IMR-90 (cell line): ENCODE results near the gene TRAPPC12.

Experiments used
- CEBPB ChIP-seq: IDR thresholded peaks from 2 replicates; pipeline ENCODE4 v1.6.1; 2012; ENCODE audit warnings: low read depth, low read length, improper control_type of control experiment
- CHD1 ChIP-seq: IDR thresholded peaks from 2 replicates; pipeline ENCODE4 v1.6.1; 2012; ENCODE audit warnings: low read depth, low read length, improper control_type of control experiment
- CTCF ChIP-seq: conservative IDR thresholded peaks from 2 replicates; pipeline ENCODE4 v1.5.1; 2012; ENCODE audit warnings: mild to moderate bottlenecking, low read depth, low read length, improper control_type of control experiment
- MAFK ChIP-seq: IDR thresholded peaks from 2 replicates; pipeline ENCODE4 v1.6.1; 2012; ENCODE audit warnings: low read depth, low read length, improper control_type of control experiment
- MAZ ChIP-seq: IDR thresholded peaks from 2 replicates; pipeline ENCODE4 v1.6.1; 2012; ENCODE audit warnings: low read depth, mild to moderate bottlenecking, low read length, improper control_type of control experiment, moderate library complexity, borderline replicate concordance
- MXI1 ChIP-seq: IDR thresholded peaks from 2 replicates; pipeline ENCODE4 v1.6.1; 2012; ENCODE audit warnings: low read depth, mild to moderate bottlenecking, low read length, moderate library complexity, borderline replicate concordance
- POLR2A ChIP-seq: IDR thresholded peaks from 2 replicates; pipeline ENCODE4 v1.6.1; 2012; ENCODE audit warnings: mild to moderate bottlenecking, low read depth, low read length
- RAD21 ChIP-seq: IDR thresholded peaks from 2 replicates; pipeline ENCODE4 v1.6.1; 2012; ENCODE audit warnings: low read length, improper control_type of control experiment
- RCOR1 ChIP-seq: IDR thresholded peaks from 2 replicates; pipeline ENCODE4 v1.6.1; 2012; ENCODE audit warnings: mild to moderate bottlenecking, low read length, improper control_type of control experiment; ENCODE audit not compliant: insufficient replicate concordance
- SMC3 ChIP-seq: fragments of 150-350 bp; IDR thresholded peaks from 2 replicates; pipeline ENCODE4 v1.6.1; 2016; ENCODE audit warnings: low read depth, mild to moderate bottlenecking, antibody characterized with exemption, low read length, moderate library complexity
- USF2 ChIP-seq: fragments of 150-350 bp; IDR thresholded peaks from 2 replicates; pipeline ENCODE4 v1.6.1; 2017; ENCODE audit warnings: mild to moderate bottlenecking, antibody characterized with exemption, low read length, low read depth

GRCh38 chr2:3409627-3410170 lies 30.2 kb downstream of the TRAPPC12 start:
- TF ChIP-seq CTCF (no peak), CEBPB (no peak), RCOR1 (no peak), RAD21 (no peak), USF2 (no peak), SMC3 (no peak), POLR2A (no peak), MAZ (no peak), CHD1 (no peak), MAFK (no peak), MXI1 (no peak)
